NCI-H1048 (cell line): ENCODE results near the gene DNAH17.

Experiments used
- DNase-seq: peaks from one replicate; lab custom pipeline; 2025; lab: John Stamatoyannopoulos, UW

DNAH17 gene

GRCh38 chr17:78575340-78575739, 1.9 kb downstream of the DNAH17 start:
- DNase-seq: no peak

GRCh38 chr17:78573955-78574354, 3.2 kb downstream of the DNAH17 start:
- DNase-seq: no peak

GRCh38 chr17:78572239-78573205, 4.7 kb downstream of the DNAH17 start:
- DNase-seq: no peak

GRCh38 chr17:78571329-78571728, 5.9 kb downstream of the DNAH17 start:
- no peak for DNase-seq

GRCh38 chr17:78568494-78569115, 8.6 kb downstream of the DNAH17 start:
- no peak for DNase-seq

- DNase-seq: no peak
Measured at GRCh38 chr17:78567991-78568390, 9.2 kb downstream of the DNAH17 start.

- DNase-seq: no peak
Measured at GRCh38 chr17:78566947-78567346, 10.2 kb downstream of the DNAH17 start.

GRCh38 chr17:78563189-78564145, 13.7 kb downstream of the DNAH17 start:
- DNase-seq: no peak

- DNase-seq: no peak
Measured at GRCh38 chr17:78562734-78563133, 14.5 kb downstream of the DNAH17 start.

GRCh38 chr17:78561166-78561565, 16.0 kb downstream of the DNAH17 start:
- DNase-seq: no peak

GRCh38 chr17:78560731-78561130, 16.5 kb downstream of the DNAH17 start:
- DNase-seq: no peak

GRCh38 chr17:78559749-78560368, 17.3 kb downstream of the DNAH17 start:
- DNase-seq: no peak

- DNase-seq: no peak
Measured at GRCh38 chr17:78558989-78559388, 18.2 kb downstream of the DNAH17 start.

GRCh38 chr17:78558181-78558850, 18.9 kb downstream of the DNAH17 start:
- DNase-seq: no peak

- no peak for DNase-seq
Measured at GRCh38 chr17:78557598-78558039, 19.6 kb downstream of the DNAH17 start.

GRCh38 chr17:78556812-78557211, 20.4 kb downstream of the DNAH17 start:
- DNase-seq: no peak

GRCh38 chr17:78555746-78556401, 21.3 kb downstream of the DNAH17 start:
- DNase-seq: no peak

- no peak for DNase-seq
Measured at GRCh38 chr17:78550464-78550863, 26.7 kb downstream of the DNAH17 start.

- DNase-seq: no peak
Measured at GRCh38 chr17:78548725-78549124, 28.5 kb downstream of the DNAH17 start.

GRCh38 chr17:78547035-78547434, 30.2 kb downstream of the DNAH17 start:
- no peak for DNase-seq
